Activated CD8-positive, alpha-beta T cell treated with anti-CD3 and anti-CD28 coated beads for 36 hours (primary cell): Measurements from ENCODE around the gene SALL2. TPM values are rescaled to one million over a fixed set of nuclear protein-coding genes. Genes with fewer than 3 reads are reported as not detected.

Experiments
- ATAC-seq: fragments of 200-7000 bp; cut with Tn5 transposase; one replicate; pipeline ENCODE4 v1.10.0; 2021; ENCODE audit warnings: mild to moderate bottlenecking, moderate library complexity
- CTCF ChIA-PET: fragments of 350-600 bp; sonication (Branson Sonifier 250); formaldehyde crosslinking; loops from one replicate; lab custom pipeline; 2021; ENCODE audit warnings: antibody characterized with exemption; lab: Charles Lee
- POLR2A ChIA-PET: fragments of 350-600 bp; sonication (Branson Sonifier 250); formaldehyde crosslinking; loops from one replicate; lab custom pipeline; 2021; ENCODE audit warnings: antibody characterized with exemption; lab: Charles Lee
- DNase-seq: peaks from one replicate; pipeline ENCODE4 v3.0.0-alpha.2; 2020
- H3K27ac Mint-ChIP-seq: one replicate; pipeline ENCODE4 v1.8.0; 2021; ENCODE audit warnings: mild to moderate bottlenecking, mixed read lengths
- H3K27me3 Mint-ChIP-seq: one replicate; pipeline ENCODE4 v1.8.0; 2021; ENCODE audit warnings: mixed read lengths
- H3K36me3 Mint-ChIP-seq: one replicate; pipeline ENCODE4 v1.8.0; 2021; ENCODE audit warnings: low read depth, mixed read lengths
- H3K4me1 Mint-ChIP-seq: one replicate; pipeline ENCODE4 v1.8.0; 2021; ENCODE audit warnings: low read depth, mixed read lengths
- H3K4me3 Mint-ChIP-seq: one replicate; pipeline ENCODE4 v1.8.0; 2021; ENCODE audit warnings: mild to moderate bottlenecking, moderate library complexity, mixed read lengths
- H3K9me3 Mint-ChIP-seq: one replicate; pipeline ENCODE4 v1.8.0; 2021; ENCODE audit warnings: mixed read lengths
- CTCF ChIP-seq: fragments of 200-600 bp; IDR thresholded peaks from one replicate; pipeline ENCODE4 v1.8.0; 2022; ENCODE audit warnings: antibody characterized with exemption, mild to moderate bottlenecking
- intact Hi-C: fragments of 100-400 bp; cut with micrococcal nuclease; formaldehyde crosslinking; loops from one replicate; pipeline ENCODE4 v1.10.0; 2022
- total RNA-seq, 2 experiments: library from RNA; stranded (reverse); gene quantifications; one replicate each; pipeline ENCODE4 v1.2.3, GENCODE V29; 2021

SALL2 gene
- total RNA-seq, 2 experiments from 2014 or later, result 2.9 to 3.5 TPM

GRCh38 chr14:21486640-21487087 lies 39.5 kb downstream of the SALL2 start:
- no peak overlapping the region for H3K4me3 Mint-ChIP-seq
- no peaks in the 10 kb centered on the region for H3K4me1 Mint-ChIP-seq
- ATAC-seq (no peak), DNase-seq (no peak)
- CTCF ChIA-PET, result interaction anchor here (3.0 to 6.3 kb wide), 2 partner anchors 9 to 12 kb away, joined by 27 to 45 read pairs; partner anchors contain the start of genes RAB2B and TOX4
- H3K36me3 Mint-ChIP-seq, result peaks cover 15% of the 10 kb centered on the region
- POLR2A ChIA-PET, result interaction anchor here (1.3 kb wide), 1 partner anchor 9 kb away, joined by 4 read pairs; the partner anchor contains the start of genes RAB2B and TOX4
- H3K9me3 Mint-ChIP-seq, result no peaks in the 10 kb centered on the region
- peak overlapping the region; percentile 42 for H3K27ac Mint-ChIP-seq
- no peaks in the 10 kb centered on the region for H3K27me3 Mint-ChIP-seq
- TF ChIP-seq CTCF, result no peak
- intact Hi-C loops, result no loop called here

- H3K9me3 Mint-ChIP-seq, result no peaks in the 10 kb centered on the region
- DNase-seq (peak; percentile 97), ATAC-seq (peak; percentile 99)
- POLR2A ChIA-PET, result interaction anchor here (0.6 to 2.7 kb wide), 15 partner anchors 10 to 94 kb away, joined by 3 to 17 read pairs (median 5); partner anchors contain the start of gene METTL3
- peaks cover 7% of the 10 kb centered on the region for H3K36me3 Mint-ChIP-seq
- CTCF ChIA-PET, result interaction anchor here (0.7 to 4.2 kb wide), 26 partner anchors 11 to 169 kb away, joined by 3 to 45 read pairs (median 4); partner anchors contain the start of genes CHD8, METTL3 and SALL2
- intact Hi-C loops, result loop anchor here (1.0 kb wide), 1 partner anchor 21 kb away; the partner anchor contains the start of gene CHD8
- H3K4me3 Mint-ChIP-seq, result peak within 1 kb of the TSS; percentile 98
- TF ChIP-seq CTCF, result peak; percentile 96
- H3K27ac Mint-ChIP-seq, result peak within 1 kb of the TSS; percentile 99
- H3K27me3 Mint-ChIP-seq, result no peaks in the 10 kb centered on the region
- peaks cover 21% of the 10 kb centered on the region for H3K4me1 Mint-ChIP-seq
Measured at GRCh38 chr14:21476925-21477681, 49.0 kb downstream of the SALL2 start, which contains the start of the genes RAB2B and TOX4. Gene RAB2B (minus strand): TSS chr14:21476959. CDS start chr14:21476872, 87 bp downstream. Gene TOX4 (plus strand): TSS chr14:21477195. CDS start chr14:21477279, 84 bp downstream.

GRCh38 chr14:21476523-21476924 lies 49.6 kb downstream of the SALL2 start:
- ChIA-PET CTCF (interaction anchor here (0.6 to 4.2 kb wide), 14 partner anchors 11 to 202 kb away, joined by 3 to 45 read pairs (median 7); partner anchors contain the start of genes CHD8, METTL3 and SALL2), POLR2A (interaction anchor here (0.6 to 2.7 kb wide), 12 partner anchors 10 to 94 kb away, joined by 3 to 17 read pairs (median 4); partner anchors contain the start of gene METTL3)
- Mint-ChIP-seq H3K27me3 (no peaks in the 10 kb centered on the region), H3K4me3 (peak overlapping the region; percentile 98), H3K27ac (peak overlapping the region; percentile 99), H3K4me1 (peaks cover 21% of the 10 kb centered on the region), H3K36me3 (peaks cover 7% of the 10 kb centered on the region), H3K9me3 (no peaks in the 10 kb centered on the region)
- intact Hi-C loops, result loop anchor here (1.0 kb wide), 1 partner anchor 20 kb away; the partner anchor contains the start of gene CHD8
- DNase-seq (no peak), ATAC-seq (peak; percentile 52)
- TF ChIP-seq CTCF, result no peak

- POLR2A ChIA-PET, result interaction anchor here (0.6 to 2.7 kb wide), 10 partner anchors 15 to 93 kb away, joined by 3 to 17 read pairs (median 4); partner anchors contain the start of gene METTL3
- peaks cover 21% of the 10 kb centered on the region for H3K4me1 Mint-ChIP-seq
- no peak for DNase-seq
- H3K27ac Mint-ChIP-seq, result peak overlapping the region; percentile 99
- no peaks in the 10 kb centered on the region for H3K9me3 Mint-ChIP-seq
- TF ChIP-seq CTCF, result no peak
- H3K4me3 Mint-ChIP-seq, result peak overlapping the region; percentile 98
- H3K27me3 Mint-ChIP-seq, result no peaks in the 10 kb centered on the region
- no peak for ATAC-seq
- intact Hi-C loops, result loop anchor here (1.0 kb wide), 1 partner anchor 20 kb away; the partner anchor contains the start of gene CHD8
- CTCF ChIA-PET, result interaction anchor here (0.6 to 4.2 kb wide), 13 partner anchors 10 to 201 kb away, joined by 3 to 45 read pairs (median 9); partner anchors contain the start of genes CHD8, METTL3 and SALL2
- peaks cover 7% of the 10 kb centered on the region for H3K36me3 Mint-ChIP-seq
Measured at GRCh38 chr14:21475767-21476522, 50.2 kb downstream of the SALL2 start.

Other genes with a start within 250 kb of the SALL2 start
- gene RPGRIP1, start 246.3 kb downstream of the SALL2 start, total RNA-seq, result not detected
- 100 to 1,000 TPM; 171 to 173 TPM for gene SUPT16H, start 142.3 kb downstream of the SALL2 start, total RNA-seq
- gene CHD8, start 70.2 kb downstream of the SALL2 start, total RNA-seq, result 10 to 100 TPM; 82.3 to 85.3 TPM
- gene RAB2B, start 49.4 kb downstream of the SALL2 start, total RNA-seq, result 10 to 100 TPM; 18.2 to 19.8 TPM
- 10 to 100 TPM; 65.2 to 65.8 TPM for gene TOX4, start 49.2 kb downstream of the SALL2 start, total RNA-seq
- 10 to 100 TPM; 66.7 to 70.8 TPM for gene METTL3, start 15.0 kb downstream of the SALL2 start, total RNA-seq
- not detected for gene OR10G3, start 53.7 kb upstream of the SALL2 start, total RNA-seq
- not detected for gene OR10G2, start 108.6 kb upstream of the SALL2 start, total RNA-seq
- gene OR4E2, start 127.5 kb upstream of the SALL2 start, total RNA-seq, result not detected
- gene OR4E1, start 147.5 kb upstream of the SALL2 start, total RNA-seq, result not detected